Measurements from ENCODE around the gene POGLUT2. TPM values are rescaled to one million over a fixed set of nuclear protein-coding genes. Genes with fewer than 3 reads are reported as not detected.

POGLUT2 gene
- total and polyA plus RNA-seq, 2 donors = 2.1 to 4.9 TPM

DNA sequence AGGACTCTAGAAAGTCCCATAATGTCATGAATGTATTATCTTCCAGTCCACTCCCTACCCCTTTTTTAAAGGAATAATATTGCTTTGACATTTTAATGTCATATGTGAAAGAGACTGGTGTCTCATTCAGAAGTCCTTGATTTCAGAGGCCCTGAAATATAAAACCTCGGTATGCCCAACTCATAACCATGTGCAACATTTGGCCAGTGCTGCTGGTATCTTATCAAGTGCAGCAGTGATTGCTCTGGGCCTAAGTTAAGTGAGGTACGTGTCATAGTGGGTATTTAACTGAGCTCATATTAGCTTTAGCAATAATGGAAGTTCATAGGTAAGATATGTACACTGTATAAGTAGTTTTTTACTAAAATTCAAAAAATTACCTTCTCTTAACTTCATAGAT lies 39.9 kb downstream of the POGLUT2 start:
- Histone ChIP-seq H3K9me3 (ENCODE audit: control insufficient read depth in 2 of 2, insufficient read depth in 1 of 2, low read length in 1 of 2) (no peaks in the 10 kb centered on the region), H3K27me3 (ENCODE audit: control insufficient read depth in 2 of 2, insufficient read depth in 1 of 2, low read length in 1 of 2) (no peaks in the 10 kb centered on the region), H3K4me3 (ENCODE audit: low read length in 2 of 2) (no peak overlapping the region), H3K4me1 (ENCODE audit: control insufficient read depth in 2 of 2, insufficient read depth in 2 of 2, low read length in 2 of 2) (no peaks in the 10 kb centered on the region), H3K36me3 (ENCODE audit: control insufficient read depth in 2 of 2, insufficient read depth in 2 of 2, low read length in 1 of 2) (no peaks in the 10 kb centered on the region), H3K27ac (ENCODE audit: low read depth in 1 of 2, low read length in 1 of 2) (no peak overlapping the region)
- DNase-seq (ENCODE audit: low read depth in 6 of 9, low spot score in 9 of 9) = no peak
- 93% methylated on average over 2 of the region's 2 CpGs for WGBS

DNA sequence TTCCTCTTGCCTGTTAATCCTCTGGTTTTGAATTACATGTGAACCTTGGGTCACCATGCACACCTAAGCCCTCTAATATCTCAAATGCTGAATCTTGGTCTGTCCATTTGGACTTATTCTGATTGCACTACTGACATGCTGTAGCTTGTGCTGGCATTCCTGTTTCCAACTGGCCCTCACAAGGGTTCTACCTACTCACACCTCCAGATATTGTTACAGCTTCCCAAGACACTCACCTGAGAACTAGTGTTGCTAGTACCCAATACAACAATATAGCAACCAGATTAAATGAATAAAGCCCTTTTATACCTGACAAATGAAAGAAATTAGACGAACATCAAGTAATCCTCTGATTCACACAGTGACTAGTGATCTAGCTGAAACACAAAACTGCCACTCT lies 41.8 kb downstream of the POGLUT2 start:
- H3K27ac ChIP-seq (ENCODE audit: low read depth in 1 of 2, low read length in 1 of 2) = no peak overlapping the region
- H3K9me3 ChIP-seq (ENCODE audit: control insufficient read depth in 2 of 2, insufficient read depth in 1 of 2, low read length in 1 of 2) = no peaks in the 10 kb centered on the region
- no peaks in the 10 kb centered on the region for H3K27me3 ChIP-seq (ENCODE audit: control insufficient read depth in 2 of 2, insufficient read depth in 1 of 2, low read length in 1 of 2)
- no peak for DNase-seq (ENCODE audit: low read depth in 6 of 9, low spot score in 9 of 9)
- 97% methylated on average over 1 of the region's 1 CpG for WGBS
- no peaks in the 10 kb centered on the region for H3K36me3 ChIP-seq (ENCODE audit: control insufficient read depth in 2 of 2, insufficient read depth in 2 of 2, low read length in 1 of 2)
- no peaks in the 10 kb centered on the region for H3K4me1 ChIP-seq (ENCODE audit: control insufficient read depth in 2 of 2, insufficient read depth in 2 of 2, low read length in 2 of 2)
- H3K4me3 ChIP-seq (ENCODE audit: low read length in 2 of 2) = no peak overlapping the region

DNA sequence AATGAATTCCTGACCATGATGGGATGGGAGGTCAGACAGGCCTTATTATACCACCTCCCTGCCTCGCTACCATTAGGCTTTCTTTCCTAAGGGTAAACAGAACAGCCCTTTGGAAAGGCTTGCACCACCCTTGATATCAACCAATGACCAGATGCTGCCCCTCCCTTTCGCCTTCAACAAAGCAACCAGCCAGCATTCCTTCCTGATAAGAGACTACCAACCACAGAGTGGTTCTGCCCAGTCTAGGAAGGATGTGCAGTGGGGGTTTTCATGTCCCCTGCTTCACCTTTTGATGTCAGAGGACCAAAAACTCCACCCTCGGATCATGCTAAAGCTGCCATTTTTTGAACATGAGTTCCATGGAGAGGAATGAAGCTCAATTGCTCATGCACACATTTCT lies 46.9 kb downstream of the POGLUT2 start:
- Histone ChIP-seq H3K4me3 (ENCODE audit: low read length in 2 of 2) (no peak overlapping the region), H3K36me3 (ENCODE audit: control insufficient read depth in 2 of 2, insufficient read depth in 2 of 2, low read length in 1 of 2) (no peaks in the 10 kb centered on the region), H3K27ac (ENCODE audit: low read depth in 1 of 2, low read length in 1 of 2) (no peak overlapping the region), H3K27me3 (ENCODE audit: control insufficient read depth in 2 of 2, insufficient read depth in 1 of 2, low read length in 1 of 2) (no peaks in the 10 kb centered on the region), H3K4me1 (ENCODE audit: control insufficient read depth in 2 of 2, insufficient read depth in 2 of 2, low read length in 2 of 2) (no peaks in the 10 kb centered on the region), H3K9me3 (ENCODE audit: control insufficient read depth in 2 of 2, insufficient read depth in 1 of 2, low read length in 1 of 2) (no peaks in the 10 kb centered on the region)
- 95% methylated on average over 3 of the region's 3 CpGs for WGBS
- DNase-seq (ENCODE audit: low read depth in 6 of 9, low spot score in 9 of 9) = no peak

DNA sequence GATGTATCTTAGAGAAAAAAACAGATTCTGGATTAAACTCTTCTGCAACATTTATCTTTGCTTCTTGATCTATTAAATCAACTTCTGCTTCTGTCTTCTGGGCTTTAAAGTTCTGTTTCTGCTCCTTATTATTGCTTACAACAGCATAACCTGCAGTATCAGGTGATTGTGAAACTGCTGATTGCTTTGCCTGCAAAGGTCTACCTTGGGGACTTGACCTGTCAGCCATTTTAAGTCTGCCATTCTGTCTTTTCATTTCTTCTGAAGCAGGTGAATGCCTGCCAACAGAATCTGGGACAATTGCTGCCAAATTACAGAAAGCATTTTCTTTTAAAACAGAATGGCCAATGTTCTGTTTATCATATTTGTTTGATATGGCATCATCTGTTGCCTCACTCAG lies 56.3 kb downstream of the POGLUT2 start:
- no peak for DNase-seq (ENCODE audit: low read depth in 6 of 9, low spot score in 9 of 9)
- no peaks in the 10 kb centered on the region for H3K27me3 ChIP-seq (ENCODE audit: control insufficient read depth in 2 of 2, insufficient read depth in 1 of 2, low read length in 1 of 2)
- H3K27ac ChIP-seq (ENCODE audit: low read depth in 1 of 2, low read length in 1 of 2) = no peak overlapping the region
- H3K9me3 ChIP-seq (ENCODE audit: control insufficient read depth in 2 of 2, insufficient read depth in 1 of 2, low read length in 1 of 2) = no peaks in the 10 kb centered on the region
- no peaks in the 10 kb centered on the region for H3K4me1 ChIP-seq (ENCODE audit: control insufficient read depth in 2 of 2, insufficient read depth in 2 of 2, low read length in 2 of 2)
- no peak overlapping the region for H3K4me3 ChIP-seq (ENCODE audit: low read length in 2 of 2)
- no peaks in the 10 kb centered on the region for H3K36me3 ChIP-seq (ENCODE audit: control insufficient read depth in 2 of 2, insufficient read depth in 2 of 2, low read length in 1 of 2)

DNA sequence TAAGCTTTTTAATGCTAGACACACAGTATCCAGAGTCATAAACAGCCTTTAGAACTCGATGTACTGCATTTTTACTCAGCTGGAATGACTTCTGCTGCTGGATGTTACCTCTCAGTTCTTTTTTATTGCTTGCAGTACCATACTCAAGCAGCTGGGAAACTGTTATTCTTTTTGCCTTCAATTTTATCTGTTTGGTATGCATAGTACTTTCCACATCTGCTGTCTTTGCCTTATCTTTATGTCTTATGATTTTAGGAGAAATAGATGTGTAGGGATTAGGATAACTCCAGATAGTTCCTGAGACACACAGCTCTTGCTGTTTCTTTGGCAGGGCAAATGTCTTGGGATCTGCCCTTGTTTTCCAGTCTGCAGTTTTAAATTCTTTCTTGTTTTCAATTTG lies 56.7 kb downstream of the POGLUT2 start:
- 80% methylated on average over 1 of the region's 1 CpG for WGBS
- H3K4me1 ChIP-seq (ENCODE audit: control insufficient read depth in 2 of 2, insufficient read depth in 2 of 2, low read length in 2 of 2) = no peaks in the 10 kb centered on the region
- no peak overlapping the region for H3K4me3 ChIP-seq (ENCODE audit: low read length in 2 of 2)
- H3K9me3 ChIP-seq (ENCODE audit: control insufficient read depth in 2 of 2, insufficient read depth in 1 of 2, low read length in 1 of 2) = no peaks in the 10 kb centered on the region
- H3K27ac ChIP-seq (ENCODE audit: low read depth in 1 of 2, low read length in 1 of 2) = no peak overlapping the region
- no peak for DNase-seq (ENCODE audit: low read depth in 6 of 9, low spot score in 9 of 9)
- H3K27me3 ChIP-seq (ENCODE audit: control insufficient read depth in 2 of 2, insufficient read depth in 1 of 2, low read length in 1 of 2) = no peaks in the 10 kb centered on the region
- H3K36me3 ChIP-seq (ENCODE audit: control insufficient read depth in 2 of 2, insufficient read depth in 2 of 2, low read length in 1 of 2) = no peaks in the 10 kb centered on the region

Other genes starting within 250 kb of the POGLUT2 start
- 47.4 TPM for gene TPP2, start 202.0 kb downstream of the POGLUT2 start, total RNA-seq
- 43.4 TPM for gene TPP2, start 202.0 kb downstream of the POGLUT2 start, polyA plus RNA-seq
- gene METTL21C, start 103.9 kb downstream of the POGLUT2 start, total RNA-seq = not detected
- gene METTL21C, start 103.9 kb downstream of the POGLUT2 start, polyA plus RNA-seq = 0.09 TPM
- 26.4 TPM for gene TEX30, start 25.2 kb downstream of the POGLUT2 start, total RNA-seq
- gene TEX30, start 25.2 kb downstream of the POGLUT2 start, polyA plus RNA-seq = 28.9 TPM
- 12.2 TPM for gene BIVM, start 143 bp upstream of the POGLUT2 start, total RNA-seq
- 18.0 TPM for gene BIVM, start 143 bp upstream of the POGLUT2 start, polyA plus RNA-seq
- 71.5 TPM for gene ERCC5, start 47.1 kb upstream of the POGLUT2 start, total RNA-seq
- 135 TPM for gene ERCC5, start 47.1 kb upstream of the POGLUT2 start, polyA plus RNA-seq

Data from thymus (tissue), 11 donors.